Panc1 (cell line): Measurements from ENCODE around the gene HCFC1R1.

Experiments
- POLR2AphosphoS5 ChIP-seq: IDR thresholded peaks from 2 replicates; pipeline ENCODE4 v1.6.1; 2012; ENCODE audit warnings: mild to moderate bottlenecking, low read depth, low read length, moderate library complexity
- SIN3A ChIP-seq: IDR thresholded peaks from 2 replicates; pipeline ENCODE4 v1.6.1; 2012; ENCODE audit warnings: low read depth, mild to moderate bottlenecking, low read length, moderate library complexity, borderline replicate concordance; ENCODE audit not compliant: insufficient read depth
- TF ChIP-seq, protein P1 (sequence below): fragments of 450-650 bp; IDR thresholded peaks from 2 replicates; pipeline ENCODE4 v1.5.1; 2017; ENCODE audit warnings: mild to moderate bottlenecking
- TF ChIP-seq, protein P2 (sequence below), 2 experiments: IDR thresholded peaks; 2 replicates each; pipeline ENCODE4 v1.6.1; 2011 to 2012; ENCODE audit warnings: low read depth in 2 of 2, control low read depth in 1 of 2, low read length in 1 of 2, mild to moderate bottlenecking in 1 of 2, moderate library complexity in 1 of 2; ENCODE audit not compliant: insufficient read depth in 1 of 2

DNA sequence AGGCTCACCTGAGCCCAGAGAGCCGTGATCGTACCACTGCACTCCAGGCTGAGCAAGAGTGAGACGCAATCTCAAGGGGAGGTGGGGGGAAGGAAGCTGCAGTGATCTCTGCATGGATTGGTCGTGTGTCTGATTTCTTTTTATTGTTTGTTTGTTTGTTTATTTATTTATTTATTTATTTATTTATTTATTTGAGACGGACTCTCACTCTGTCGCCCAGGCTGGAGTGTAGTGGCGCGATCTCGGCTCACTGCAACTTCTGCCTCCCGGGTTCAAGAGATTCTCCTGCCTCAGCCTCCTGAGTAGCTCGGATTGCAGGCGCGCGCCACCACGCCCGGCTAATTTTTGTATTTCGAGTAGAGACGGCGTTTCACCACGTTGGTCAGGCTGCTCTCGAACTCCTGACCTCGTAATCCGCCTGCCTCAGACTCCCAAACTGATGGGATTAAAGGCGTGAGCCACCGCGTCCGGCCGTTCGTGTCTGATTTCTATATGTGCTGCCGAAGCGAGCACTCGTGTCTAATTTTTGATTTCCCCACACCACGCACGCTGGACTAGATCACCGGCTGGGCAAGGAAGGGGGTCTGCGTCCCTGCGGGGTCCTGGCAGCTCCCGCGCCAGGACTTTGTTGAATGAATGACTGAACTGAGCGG is 4.0 kb downstream of the HCFC1R1 start:
- TF ChIP-seq, protein P1, sequence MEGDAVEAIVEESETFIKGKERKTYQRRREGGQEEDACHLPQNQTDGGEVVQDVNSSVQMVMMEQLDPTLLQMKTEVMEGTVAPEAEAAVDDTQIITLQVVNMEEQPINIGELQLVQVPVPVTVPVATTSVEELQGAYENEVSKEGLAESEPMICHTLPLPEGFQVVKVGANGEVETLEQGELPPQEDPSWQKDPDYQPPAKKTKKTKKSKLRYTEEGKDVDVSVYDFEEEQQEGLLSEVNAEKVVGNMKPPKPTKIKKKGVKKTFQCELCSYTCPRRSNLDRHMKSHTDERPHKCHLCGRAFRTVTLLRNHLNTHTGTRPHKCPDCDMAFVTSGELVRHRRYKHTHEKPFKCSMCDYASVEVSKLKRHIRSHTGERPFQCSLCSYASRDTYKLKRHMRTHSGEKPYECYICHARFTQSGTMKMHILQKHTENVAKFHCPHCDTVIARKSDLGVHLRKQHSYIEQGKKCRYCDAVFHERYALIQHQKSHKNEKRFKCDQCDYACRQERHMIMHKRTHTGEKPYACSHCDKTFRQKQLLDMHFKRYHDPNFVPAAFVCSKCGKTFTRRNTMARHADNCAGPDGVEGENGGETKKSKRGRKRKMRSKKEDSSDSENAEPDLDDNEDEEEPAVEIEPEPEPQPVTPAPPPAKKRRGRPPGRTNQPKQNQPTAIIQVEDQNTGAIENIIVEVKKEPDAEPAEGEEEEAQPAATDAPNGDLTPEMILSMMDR = no peak
- TF ChIP-seq POLR2AphosphoS5 (no peak), SIN3A (no peak)
- TF ChIP-seq, protein P2, sequence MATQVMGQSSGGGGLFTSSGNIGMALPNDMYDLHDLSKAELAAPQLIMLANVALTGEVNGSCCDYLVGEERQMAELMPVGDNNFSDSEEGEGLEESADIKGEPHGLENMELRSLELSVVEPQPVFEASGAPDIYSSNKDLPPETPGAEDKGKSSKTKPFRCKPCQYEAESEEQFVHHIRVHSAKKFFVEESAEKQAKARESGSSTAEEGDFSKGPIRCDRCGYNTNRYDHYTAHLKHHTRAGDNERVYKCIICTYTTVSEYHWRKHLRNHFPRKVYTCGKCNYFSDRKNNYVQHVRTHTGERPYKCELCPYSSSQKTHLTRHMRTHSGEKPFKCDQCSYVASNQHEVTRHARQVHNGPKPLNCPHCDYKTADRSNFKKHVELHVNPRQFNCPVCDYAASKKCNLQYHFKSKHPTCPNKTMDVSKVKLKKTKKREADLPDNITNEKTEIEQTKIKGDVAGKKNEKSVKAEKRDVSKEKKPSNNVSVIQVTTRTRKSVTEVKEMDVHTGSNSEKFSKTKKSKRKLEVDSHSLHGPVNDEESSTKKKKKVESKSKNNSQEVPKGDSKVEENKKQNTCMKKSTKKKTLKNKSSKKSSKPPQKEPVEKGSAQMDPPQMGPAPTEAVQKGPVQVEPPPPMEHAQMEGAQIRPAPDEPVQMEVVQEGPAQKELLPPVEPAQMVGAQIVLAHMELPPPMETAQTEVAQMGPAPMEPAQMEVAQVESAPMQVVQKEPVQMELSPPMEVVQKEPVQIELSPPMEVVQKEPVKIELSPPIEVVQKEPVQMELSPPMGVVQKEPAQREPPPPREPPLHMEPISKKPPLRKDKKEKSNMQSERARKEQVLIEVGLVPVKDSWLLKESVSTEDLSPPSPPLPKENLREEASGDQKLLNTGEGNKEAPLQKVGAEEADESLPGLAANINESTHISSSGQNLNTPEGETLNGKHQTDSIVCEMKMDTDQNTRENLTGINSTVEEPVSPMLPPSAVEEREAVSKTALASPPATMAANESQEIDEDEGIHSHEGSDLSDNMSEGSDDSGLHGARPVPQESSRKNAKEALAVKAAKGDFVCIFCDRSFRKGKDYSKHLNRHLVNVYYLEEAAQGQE (IDR thresholded peaks at IDR 0.05; ENCODE audit: insufficient read depth in 1 of 2, low read depth in 2 of 2, low read length in 1 of 2) = no peak
